NCI-H1436 (cell line): ENCODE measurements around the gene VCAN.

Source experiments
- DNase-seq: peaks from one replicate; lab custom pipeline; 2025; lab: John Stamatoyannopoulos, UW

The VCAN gene

GRCh38 chr5:83469075-83469474 is 2.5 kb upstream of the VCAN start:
- DNase-seq, result no peak

- DNase-seq, result no peak
These were observed 779 bp upstream of the VCAN start for GRCh38 chr5:83470526-83471404.

- no peak for DNase-seq
These were observed 616 bp downstream of the VCAN start for GRCh38 chr5:83472213-83472507.

GRCh38 chr5:83472508-83473345 is 1.2 kb downstream of the VCAN start:
- no peak for DNase-seq

- peak; percentile 61 for DNase-seq
These were observed 2.0 kb downstream of the VCAN start for GRCh38 chr5:83473346-83474160.

GRCh38 chr5:83474161-83474796 is 2.7 kb downstream of the VCAN start:
- peak; percentile 63 for DNase-seq

GRCh38 chr5:83474991-83475390 is 3.4 kb downstream of the VCAN start:
- DNase-seq, result no peak

- no peak for DNase-seq
These were observed 3.9 kb downstream of the VCAN start for GRCh38 chr5:83475391-83475863.

- no peak for DNase-seq
These were observed 4.6 kb downstream of the VCAN start for GRCh38 chr5:83475935-83476814.

GRCh38 chr5:83482961-83483360 is 11.4 kb downstream of the VCAN start:
- DNase-seq, result no peak

- DNase-seq, result no peak
These were observed 12.8 kb downstream of the VCAN start for GRCh38 chr5:83484294-83484693.

GRCh38 chr5:83485842-83486241 is 14.3 kb downstream of the VCAN start:
- DNase-seq, result no peak

GRCh38 chr5:83487155-83487554 is 15.6 kb downstream of the VCAN start:
- DNase-seq, result no peak

GRCh38 chr5:83488271-83488670 is 16.7 kb downstream of the VCAN start:
- DNase-seq, result no peak

- no peak for DNase-seq
These were observed 17.3 kb downstream of the VCAN start for GRCh38 chr5:83488821-83489220.

GRCh38 chr5:83490203-83490602 is 18.7 kb downstream of the VCAN start:
- DNase-seq, result no peak

- no peak for DNase-seq
These were observed 20.8 kb downstream of the VCAN start for GRCh38 chr5:83492331-83492730.

- no peak for DNase-seq
These were observed 22.1 kb downstream of the VCAN start for GRCh38 chr5:83493644-83494043.

- DNase-seq, result no peak
These were observed 22.6 kb downstream of the VCAN start for GRCh38 chr5:83494087-83494620.

- no peak for DNase-seq
These were observed 23.1 kb downstream of the VCAN start for GRCh38 chr5:83494666-83495065.

- no peak for DNase-seq
These were observed 25.1 kb downstream of the VCAN start for GRCh38 chr5:83496626-83497025.
